Esophagus muscularis mucosa (tissue), 4 donors: ENCODE results near the gene MTMR11.

ENCODE experiments used
- EP300 ChIP-seq: sonication (generic); formaldehyde crosslinking; IDR thresholded peaks from one replicate; pipeline ENCODE4 v1.6.1; 2017; ENCODE audit warnings: antibody characterized with exemption
- POLR2A ChIP-seq: fragments of 450-650 bp; IDR thresholded peaks from one replicate; pipeline ENCODE4 v1.6.1; 2017; ENCODE audit warnings: antibody characterized with exemption, moderate library complexity, mild to moderate bottlenecking, low read depth
- POLR2AphosphoS5 ChIP-seq, 2 donors: sonication (generic); formaldehyde crosslinking; IDR thresholded peaks; one replicate each; pipeline ENCODE4 v1.6.1; 2017; ENCODE audit warnings: antibody characterized with exemption in 2 of 2
- TF ChIP-seq, protein P1 (sequence below), 3 experiments: fragments of 200-600 bp in 2 of 3; fragments of 450-650 bp in 1 of 3; sonication (generic) in 2 of 3; IDR thresholded peaks; one replicate each; pipeline ENCODE4 v1.5.1; 2017 to 2019; ENCODE audit warnings: antibody characterized with exemption in 3 of 3, mild to moderate bottlenecking in 2 of 3, moderate library complexity in 1 of 3

DNA sequence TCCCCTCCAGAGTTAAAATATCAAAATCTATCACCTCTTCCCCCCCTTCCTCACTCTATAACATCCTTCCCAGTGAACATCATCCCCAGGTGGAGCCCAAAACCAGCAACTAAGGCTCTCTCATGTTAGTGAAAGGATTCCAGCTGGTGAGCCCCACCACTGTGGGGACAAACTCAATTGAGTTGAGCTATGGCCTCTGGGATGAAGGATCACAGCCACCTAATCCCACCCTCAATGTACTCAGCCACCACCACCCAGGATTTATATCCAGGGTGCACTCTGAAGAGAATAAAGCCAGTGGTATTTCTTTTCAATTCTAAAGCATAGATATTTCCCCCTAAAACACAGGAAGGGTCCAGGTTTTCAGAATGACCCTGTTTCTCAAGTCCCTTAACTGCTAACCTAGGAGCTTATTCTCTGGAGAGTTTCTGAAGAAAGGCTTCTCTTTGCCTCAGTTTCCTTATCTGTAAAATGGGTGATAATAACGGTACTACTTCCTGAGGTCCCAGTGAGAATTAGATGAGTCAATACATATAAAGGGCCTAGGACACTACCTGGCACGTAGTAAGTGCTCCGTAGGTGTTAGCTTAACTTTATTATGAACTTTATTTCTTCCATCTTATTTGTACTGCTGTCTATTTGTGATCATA lies 53.0 kb downstream of the MTMR11 start:
- TF ChIP-seq POLR2A, result no peak
- TF ChIP-seq, protein P1, sequence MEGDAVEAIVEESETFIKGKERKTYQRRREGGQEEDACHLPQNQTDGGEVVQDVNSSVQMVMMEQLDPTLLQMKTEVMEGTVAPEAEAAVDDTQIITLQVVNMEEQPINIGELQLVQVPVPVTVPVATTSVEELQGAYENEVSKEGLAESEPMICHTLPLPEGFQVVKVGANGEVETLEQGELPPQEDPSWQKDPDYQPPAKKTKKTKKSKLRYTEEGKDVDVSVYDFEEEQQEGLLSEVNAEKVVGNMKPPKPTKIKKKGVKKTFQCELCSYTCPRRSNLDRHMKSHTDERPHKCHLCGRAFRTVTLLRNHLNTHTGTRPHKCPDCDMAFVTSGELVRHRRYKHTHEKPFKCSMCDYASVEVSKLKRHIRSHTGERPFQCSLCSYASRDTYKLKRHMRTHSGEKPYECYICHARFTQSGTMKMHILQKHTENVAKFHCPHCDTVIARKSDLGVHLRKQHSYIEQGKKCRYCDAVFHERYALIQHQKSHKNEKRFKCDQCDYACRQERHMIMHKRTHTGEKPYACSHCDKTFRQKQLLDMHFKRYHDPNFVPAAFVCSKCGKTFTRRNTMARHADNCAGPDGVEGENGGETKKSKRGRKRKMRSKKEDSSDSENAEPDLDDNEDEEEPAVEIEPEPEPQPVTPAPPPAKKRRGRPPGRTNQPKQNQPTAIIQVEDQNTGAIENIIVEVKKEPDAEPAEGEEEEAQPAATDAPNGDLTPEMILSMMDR (IDR thresholded peaks at IDR 0.05), result no peak
- TF ChIP-seq EP300, result no peak
- TF ChIP-seq POLR2AphosphoS5 (IDR thresholded peaks at IDR 0.05), result no peak
